HepG2 (cell line): ENCODE measurements around the gene CD48. TPM values are rescaled to one million over a fixed set of nuclear protein-coding genes. Genes with fewer than 3 reads are reported as not detected.

ENCODE experiments used
- ATAC-seq: fragments of 200-7000 bp; cut with Tn5 transposase; 3 replicates; pipeline ENCODE4 v1.9.1; 2020; ENCODE audit warnings: mild to moderate bottlenecking, moderate library complexity
- BruUV-seq: library from RNA; stranded (reverse); fragments of 400-500 nt; replicated peaks from 2 replicates; lab custom pipeline; 2021; lab: Mats Ljungman, UMichigan
- CTCF ChIA-PET: fragments of 300-600 bp; formaldehyde crosslinking; extraction: SDS; loops from one replicate; lab custom pipeline; 2021; ENCODE audit warnings: low total read pairs, inconsistent platforms, low intra/inter-chr PET ratio; lab: Yijun Ruan, JAX
- POLR2A ChIA-PET: fragments of 350-600 bp; sonication (Branson Sonifier 250); formaldehyde crosslinking; loops from one replicate; lab custom pipeline; 2020; ENCODE audit warnings: antibody characterized with exemption, inconsistent platforms; lab: Yijun Ruan, JAX
- DNase-seq: peaks from one replicate; pipeline ENCODE4 v3.0.0-alpha.2; 2015; ENCODE audit warnings: low spot score
- FAIRE-seq: peaks from 3 replicates; lab custom pipeline; 2011; peaks lifted over from hg19 to GRCh38; lab: Jason Lieb, UNC
- H2AFZ ChIP-seq: one replicate; pipeline ENCODE4 v1.6.1; 2011; ENCODE audit warnings: low read length, inconsistent platforms
- H3K27ac ChIP-seq: fragments of 300-600 bp; 3 replicates; pipeline ENCODE4 v1.8.0; 2011; ENCODE audit warnings: mixed run types, mild to moderate bottlenecking, mixed read lengths, low read length, inconsistent platforms; ENCODE audit not compliant: insufficient read depth; ENCODE audit errors: extremely low read length
- H3K27me3 ChIP-seq, 2 experiments: fragments of 200-600 bp in 1 of 2; 2 replicates in 1 of 2; 3 replicates in 1 of 2; pipeline versions ENCODE4 v1.6.0 to v1.8.0; 2011; ENCODE audit warnings: low read length in 2 of 2, mild to moderate bottlenecking in 2 of 2, moderate library complexity in 2 of 2, inconsistent platforms in 1 of 2; ENCODE audit not compliant: insufficient read depth in 2 of 2, control insufficient read depth in 1 of 2
- H3K36me3 ChIP-seq, 2 experiments: fragments of 200-600 bp in 1 of 2; replicated peaks in 1 of 2; 2 replicates in 1 of 2; 3 replicates in 1 of 2; pipeline versions ENCODE4 v1.5.1 to v1.8.0; 2011; ENCODE audit warnings: low read length in 2 of 2, inconsistent platforms in 1 of 2; ENCODE audit not compliant: insufficient read depth in 2 of 2, control insufficient read depth in 1 of 2
- H3K4me1 ChIP-seq: 2 replicates; pipeline ENCODE4 v1.5.1; 2012; ENCODE audit warnings: low read length, inconsistent platforms; ENCODE audit not compliant: insufficient read depth
- H3K4me2 ChIP-seq: 2 replicates; pipeline ENCODE4 v1.6.0; 2011; ENCODE audit warnings: low read depth, low read length, inconsistent platforms
- H3K4me3 ChIP-seq, 3 experiments: fragments of 200-600 bp in 1 of 3; sonication (generic), shearing (Covaris generic) in 1 of 3; replicated peaks in 1 of 3; 2 replicates each; pipeline ENCODE4 v1.5.1; 2011 to 2016; ENCODE audit warnings: low read length in 3 of 3, inconsistent platforms in 2 of 3, low read depth in 2 of 3, mild to moderate bottlenecking in 2 of 3, control low read depth in 1 of 3, mixed read lengths in 1 of 3; ENCODE audit not compliant: insufficient read depth in 1 of 3
- H3K79me2 ChIP-seq: one replicate; pipeline ENCODE4 v1.6.1; 2011; ENCODE audit warnings: low read length, inconsistent platforms; ENCODE audit not compliant: insufficient read depth
- H3K9ac ChIP-seq: 2 replicates; pipeline ENCODE4 v1.6.0; 2011; ENCODE audit warnings: mild to moderate bottlenecking, low read depth, low read length, inconsistent platforms; ENCODE audit not compliant: insufficient read depth
- H3K9me3 ChIP-seq: 2 replicates; pipeline ENCODE4 v1.5.1; 2012; ENCODE audit warnings: mild to moderate bottlenecking, low read length
- H4K20me1 ChIP-seq: 2 replicates; pipeline ENCODE4 v1.6.0; 2011; ENCODE audit warnings: inconsistent platforms, mild to moderate bottlenecking, low read length, moderate library complexity; ENCODE audit not compliant: insufficient read depth
- HINFP ChIP-seq: sonication (generic); formaldehyde crosslinking; IDR thresholded peaks from 2 replicates; pipeline ENCODE4 v1.4.0; 2020; ENCODE audit warnings: low read depth, mild to moderate bottlenecking, missing genetic modification reagents
- HMG20B ChIP-seq: conservative IDR thresholded peaks from 2 replicates; pipeline ENCODE4 v1.6.1; 2016; ENCODE audit warnings: missing genetic modification reagents, missing compliant biosample characterization
- KAT2B ChIP-seq: fragments of 150-350 bp; IDR thresholded peaks from 2 replicates; pipeline ENCODE4 v1.6.1; 2014; ENCODE audit warnings: low read depth, low read length, borderline replicate concordance
- ZKSCAN5 ChIP-seq: sonication (generic); formaldehyde crosslinking; IDR thresholded peaks from 2 replicates; pipeline ENCODE4 v1.5.1; 2020; ENCODE audit warnings: mild to moderate bottlenecking, missing genetic modification reagents
- ZZZ3 ChIP-seq: sonication (generic); formaldehyde crosslinking; IDR thresholded peaks from 2 replicates; pipeline ENCODE4 v1.4.0; 2020; ENCODE audit warnings: missing genetic modification reagents, mild to moderate bottlenecking, borderline replicate concordance
- WGBS: methylation state at CpG from one replicate; pipeline ENCODE4 v1.1.6; 2017; ENCODE audit warnings: low lambda C conversion rate; 5-methylcytosine and 5-hydroxymethylcytosine counted together
- in situ Hi-C: cut with HindIII; loops from 2 replicates; pipeline ENCODE4 v1.10.0; 2017; ENCODE audit warnings: low pct_unique_long_range_greater_than_20kb; ENCODE audit not compliant: extremely low pct_ligation_motif_present
- intact Hi-C: fragments of 100-400 bp; cut with micrococcal nuclease; formaldehyde crosslinking; loops from one replicate; pipeline ENCODE4 v1.10.0; 2022; ENCODE audit not compliant: unreplicated experiment
- polyA plus RNA-seq, 8 experiments: library from polyadenylated mRNA; depleted of rRNA in 3 of 8; stranded (reverse) in 7 of 8; unstranded in 1 of 8; fragments of >200 nt; fragmentation: Illumina TruSeq in 4 of 8; extraction: Trizol in 4 of 8; gene quantifications; 2 replicates each; pipeline versions ENCODE4 v1.2.1 to v1.2.3, GENCODE V29; 2011 to 2016; ENCODE audit warnings: low read depth in 4 of 8, missing spikeins in 1 of 8, mixed read lengths in 1 of 8; ENCODE audit not compliant: insufficient read depth in 1 of 8
- total RNA-seq, 5 experiments: library from RNA; depleted of rRNA; stranded (reverse); fragments of >200 nt; fragmentation: Illumina TruSeq; extraction: Trizol; gene quantifications; 2 replicates each; pipeline ENCODE4 v1.2.3, GENCODE V29; 2016; ENCODE audit warnings: low read depth in 1 of 5
- TF ChIP-seq, protein P1 (sequence below): sonication (generic); formaldehyde crosslinking; IDR thresholded peaks from 2 replicates; pipeline ENCODE4 v1.4.0; 2020; ENCODE audit warnings: missing genetic modification reagents

The CD48 gene
- total and polyA plus RNA-seq, 2 of the 13 experiments (the other 11 are each of a cell fraction or from before 2014, with no cell fraction given), result not detected

DNA sequence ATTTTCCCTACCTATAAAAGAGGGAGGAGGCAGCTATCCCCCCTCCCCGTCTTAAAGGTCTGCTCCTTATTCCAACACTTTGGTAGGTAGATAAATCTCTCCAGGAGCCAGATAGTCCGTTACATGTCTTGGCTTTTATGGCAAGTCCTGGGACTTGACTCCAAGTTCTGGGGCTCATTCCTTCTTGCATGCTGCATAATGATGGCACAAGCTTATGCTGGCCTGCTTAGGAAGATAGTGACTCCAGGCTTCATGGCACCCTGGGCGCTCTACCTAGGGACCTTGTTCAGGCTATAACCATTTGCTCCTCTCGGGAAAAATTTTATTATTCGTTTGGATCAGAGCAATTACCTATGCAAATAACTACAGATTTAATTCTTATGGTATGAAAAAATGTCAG, 68.5 kb downstream of the CD48 start:
- Histone ChIP-seq H3K4me2 (no peak overlapping the region), H4K20me1 (no peaks in the 10 kb centered on the region), H3K4me1 (peaks cover 19% of the 10 kb centered on the region), H3K4me3 (no peak overlapping the region), H3K9me3 (no peaks in the 10 kb centered on the region), H3K27me3 (peaks cover 0 to 3% of the 10 kb centered on the region in 2 experiments; a peak in 2 of 5 replicates), H2AFZ (no peak overlapping the region), H3K79me2 (no peaks in the 10 kb centered on the region), H3K27ac (no peak overlapping the region), H3K9ac (no peak overlapping the region)
- ChIA-PET POLR2A (no interaction called here), CTCF (no interaction called here)
- no TSS peak for BruUV-seq
- FAIRE-seq (no peak), DNase-seq (no peak), ATAC-seq (no peak)
- WGBS, result 6% methylated on average over 5 of the region's 5 CpGs
- in situ Hi-C loops, result no loop called here
- intact Hi-C loops, result no loop called here
- TF ChIP-seq ZKSCAN5 (no peak), HINFP (CRISPR knock-in tag) (no peak), HMG20B (CRISPR knock-in tag) (no peak), ZZZ3 (CRISPR knock-in tag) (no peak), KAT2B (no peak)
- TF ChIP-seq, protein P1, sequence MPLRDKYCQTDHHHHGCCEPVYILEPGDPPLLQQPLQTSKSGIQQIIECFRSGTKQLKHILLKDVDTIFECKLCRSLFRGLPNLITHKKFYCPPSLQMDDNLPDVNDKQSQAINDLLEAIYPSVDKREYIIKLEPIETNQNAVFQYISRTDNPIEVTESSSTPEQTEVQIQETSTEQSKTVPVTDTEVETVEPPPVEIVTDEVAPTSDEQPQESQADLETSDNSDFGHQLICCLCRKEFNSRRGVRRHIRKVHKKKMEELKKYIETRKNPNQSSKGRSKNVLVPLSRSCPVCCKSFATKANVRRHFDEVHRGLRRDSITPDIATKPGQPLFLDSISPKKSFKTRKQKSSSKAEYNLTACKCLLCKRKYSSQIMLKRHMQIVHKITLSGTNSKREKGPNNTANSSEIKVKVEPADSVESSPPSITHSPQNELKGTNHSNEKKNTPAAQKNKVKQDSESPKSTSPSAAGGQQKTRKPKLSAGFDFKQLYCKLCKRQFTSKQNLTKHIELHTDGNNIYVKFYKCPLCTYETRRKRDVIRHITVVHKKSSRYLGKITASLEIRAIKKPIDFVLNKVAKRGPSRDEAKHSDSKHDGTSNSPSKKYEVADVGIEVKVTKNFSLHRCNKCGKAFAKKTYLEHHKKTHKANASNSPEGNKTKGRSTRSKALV, result no peak
- TF ChIP-seq, all 625 proteins: peak for 0
- H3K36me3 ChIP-seq, result no peaks in the 10 kb centered on the region
